SK-N-MC (cell line): Measurements from ENCODE around the gene CACNA1C.

Source experiments
- DNase-seq: peaks from one replicate; pipeline ENCODE4 v3.0.0-alpha.2; 2011; ENCODE audit warnings: low read depth, low spot score
- H3K27ac ChIP-seq: fragments of 200-600 bp; sonication (generic); 2 replicates; pipeline ENCODE4 v1.5.1; 2016; ENCODE audit warnings: mixed run types
- H3K36me3 ChIP-seq: fragments of 200-600 bp; sonication (generic); 2 replicates; pipeline ENCODE4 v1.6.1; 2017; ENCODE audit warnings: antibody characterized with exemption, low read length, mixed read lengths; ENCODE audit not compliant: insufficient read depth
- H3K4me3 ChIP-seq: fragments of 200-600 bp; sonication (generic); 2 replicates; pipeline ENCODE4 v1.5.1; 2016
- H3K9ac ChIP-seq: fragments of 200-600 bp; sonication (generic); 2 replicates; pipeline ENCODE4 v1.8.0; 2017; ENCODE audit warnings: mixed run types, mixed read lengths; ENCODE audit not compliant: insufficient read length
- H3K9me3 ChIP-seq: fragments of 200-600 bp; sonication (generic); 2 replicates; pipeline ENCODE4 v1.6.1; 2017; ENCODE audit warnings: low read depth, mild to moderate bottlenecking, antibody characterized with exemption, low read length, moderate library complexity, mixed read lengths
- EZH2 ChIP-seq: fragments of 200-600 bp; sonication (generic); IDR thresholded peaks from one replicate; pipeline ENCODE4 v1.6.1; 2017; ENCODE audit warnings: antibody characterized with exemption
- FOXP2 ChIP-seq: optimal IDR thresholded peaks from 2 replicates; pipeline ENCODE3; 2011; ENCODE audit warnings: mild to moderate bottlenecking, moderate library complexity; ENCODE audit not compliant: insufficient read depth; ENCODE audit errors: extremely low read length, control extremely low read depth
- POLR2AphosphoS5 ChIP-seq: IDR thresholded peaks from 2 replicates; pipeline ENCODE4 v1.6.1; 2012; ENCODE audit warnings: mild to moderate bottlenecking, low read depth, low read length, borderline replicate concordance

CACNA1C gene

DNA sequence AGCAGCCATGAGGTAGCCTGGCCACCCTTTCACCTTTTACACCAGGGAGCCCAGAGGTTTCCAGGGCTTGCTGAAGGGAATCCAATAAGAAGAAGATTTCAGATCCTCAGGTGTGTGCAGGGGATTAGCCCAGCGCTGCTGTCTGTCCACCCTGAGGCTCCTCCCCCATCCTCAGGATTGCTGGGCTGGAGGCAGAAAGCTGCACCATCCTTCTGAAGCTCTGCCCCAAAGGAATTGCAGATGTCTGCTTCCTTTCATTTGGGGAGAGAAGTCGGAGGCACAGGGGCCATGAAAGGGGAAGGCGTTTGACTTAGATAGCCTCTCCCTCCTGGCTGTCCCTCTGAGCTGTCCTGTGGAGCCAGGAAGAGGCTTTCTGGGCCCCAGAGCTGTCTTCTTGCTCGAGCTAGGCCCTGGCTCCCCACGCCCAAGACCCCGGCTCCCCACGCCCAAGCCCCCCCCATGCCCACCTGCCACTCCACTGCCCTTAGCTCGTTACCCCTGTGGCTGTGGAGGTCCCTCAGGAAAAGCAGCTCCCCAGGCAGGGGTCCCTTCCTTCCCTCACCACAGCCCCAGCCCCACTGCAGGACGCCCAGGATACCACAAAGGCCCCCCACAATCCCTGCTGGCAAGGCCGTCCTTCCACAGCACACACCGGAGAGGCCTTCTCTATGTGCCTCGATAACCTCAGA lies 359.0 kb downstream of the CACNA1C start:
- no peaks in the 10 kb centered on the region for H3K36me3 ChIP-seq
- H3K9me3 ChIP-seq: no peaks in the 10 kb centered on the region
- H3K9ac ChIP-seq: no peak overlapping the region
- DNase-seq: no peak
- no peak for TF ChIP-seq EZH2
- no peak for TF ChIP-seq POLR2AphosphoS5
- no peak for TF ChIP-seq FOXP2
- no peak overlapping the region for H3K4me3 ChIP-seq
- H3K27ac ChIP-seq: no peak overlapping the region

- no peak overlapping the region for H3K4me3 ChIP-seq
- no peaks in the 10 kb centered on the region for H3K9me3 ChIP-seq
- no peaks in the 10 kb centered on the region for H3K36me3 ChIP-seq
- H3K27ac ChIP-seq: no peak overlapping the region
- DNase-seq: no peak
- no peak for TF ChIP-seq FOXP2
- TF ChIP-seq POLR2AphosphoS5: no peak
- no peak for TF ChIP-seq EZH2
- no peak overlapping the region for H3K9ac ChIP-seq
These were observed 359.5 kb downstream of the CACNA1C start for GRCh38 chr12:2412305-2412643.

DNA sequence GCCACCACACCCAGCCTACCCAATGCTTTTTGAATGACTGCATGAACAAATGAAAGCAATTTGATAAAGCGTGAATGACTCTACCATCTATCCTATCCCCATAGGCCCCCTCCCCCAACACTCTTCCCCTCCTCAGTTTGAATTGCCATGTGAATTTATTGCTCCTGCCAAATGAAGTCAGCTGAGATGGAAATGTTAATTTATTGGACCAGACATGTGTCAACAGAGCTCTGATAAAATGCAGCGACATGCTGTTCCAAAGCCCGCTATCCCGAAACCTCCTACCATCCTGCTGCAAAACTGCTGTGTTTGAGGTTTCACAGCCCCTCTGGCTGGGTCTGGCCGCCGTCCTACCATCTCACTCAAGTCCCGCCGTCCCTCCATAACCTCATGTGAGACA lies 360.5 kb downstream of the CACNA1C start:
- H3K9ac ChIP-seq: no peak overlapping the region
- no peak for DNase-seq

GRCh38 chr12:2413999-2414792 lies 361.4 kb downstream of the CACNA1C start:
- H3K9ac ChIP-seq: no peak overlapping the region
- H3K36me3 ChIP-seq: no peaks in the 10 kb centered on the region
- TF ChIP-seq FOXP2: no peak
- H3K27ac ChIP-seq: no peak overlapping the region
- H3K4me3 ChIP-seq: no peak overlapping the region
- no peak for DNase-seq
- H3K9me3 ChIP-seq: no peaks in the 10 kb centered on the region

More for the DNA sequence above, 360.5 kb downstream of the CACNA1C start:
- no peak overlapping the region for H3K4me3 ChIP-seq
- H3K36me3 ChIP-seq: no peaks in the 10 kb centered on the region
- no peaks in the 10 kb centered on the region for H3K9me3 ChIP-seq
- TF ChIP-seq FOXP2: no peak
- no peak for TF ChIP-seq EZH2
- no peak for TF ChIP-seq POLR2AphosphoS5
- H3K27ac ChIP-seq: no peak overlapping the region

- H3K36me3 ChIP-seq: no peaks in the 10 kb centered on the region
- no peak overlapping the region for H3K9ac ChIP-seq
- DNase-seq: no peak
- H3K27ac ChIP-seq: no peak overlapping the region
- no peaks in the 10 kb centered on the region for H3K9me3 ChIP-seq
- H3K4me3 ChIP-seq: no peak overlapping the region
- no peak for TF ChIP-seq EZH2
- no peak for TF ChIP-seq POLR2AphosphoS5
- TF ChIP-seq FOXP2: no peak
These were observed 362.2 kb downstream of the CACNA1C start for GRCh38 chr12:2414810-2415567.

GRCh38 chr12:2415568-2415944 lies 362.8 kb downstream of the CACNA1C start:
- TF ChIP-seq FOXP2 (no peak), EZH2 (no peak), POLR2AphosphoS5 (no peak)
- H3K9ac ChIP-seq: no peak overlapping the region
- no peak overlapping the region for H3K27ac ChIP-seq
- H3K9me3 ChIP-seq: no peaks in the 10 kb centered on the region
- no peak overlapping the region for H3K4me3 ChIP-seq
- no peak for DNase-seq
- no peaks in the 10 kb centered on the region for H3K36me3 ChIP-seq

DNA sequence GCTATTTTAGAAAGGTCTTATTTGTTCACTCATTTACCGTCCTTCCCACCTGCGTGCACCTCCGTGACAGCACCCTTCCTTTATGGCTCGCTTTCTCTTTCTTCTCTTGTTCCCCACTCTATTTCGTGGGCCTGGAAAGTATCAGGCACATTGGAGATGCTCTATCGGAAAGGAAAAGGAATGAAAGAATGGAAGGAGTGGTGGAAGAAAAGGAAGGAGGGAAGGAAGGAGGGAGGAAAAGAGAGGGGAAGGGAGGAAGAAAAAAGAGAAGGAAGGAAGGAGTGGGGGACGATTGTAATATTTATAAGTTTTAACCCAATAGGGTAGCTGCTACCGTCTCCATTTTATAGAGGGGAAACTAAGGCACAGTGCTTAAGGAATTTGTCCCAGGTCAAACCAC lies 363.4 kb downstream of the CACNA1C start:
- Histone ChIP-seq H3K36me3 (no peaks in the 10 kb centered on the region), H3K9me3 (no peaks in the 10 kb centered on the region), H3K9ac (no peak overlapping the region), H3K27ac (no peak overlapping the region), H3K4me3 (no peak overlapping the region)
- DNase-seq: no peak
- TF ChIP-seq FOXP2 (no peak), POLR2AphosphoS5 (no peak), EZH2 (no peak)

DNA sequence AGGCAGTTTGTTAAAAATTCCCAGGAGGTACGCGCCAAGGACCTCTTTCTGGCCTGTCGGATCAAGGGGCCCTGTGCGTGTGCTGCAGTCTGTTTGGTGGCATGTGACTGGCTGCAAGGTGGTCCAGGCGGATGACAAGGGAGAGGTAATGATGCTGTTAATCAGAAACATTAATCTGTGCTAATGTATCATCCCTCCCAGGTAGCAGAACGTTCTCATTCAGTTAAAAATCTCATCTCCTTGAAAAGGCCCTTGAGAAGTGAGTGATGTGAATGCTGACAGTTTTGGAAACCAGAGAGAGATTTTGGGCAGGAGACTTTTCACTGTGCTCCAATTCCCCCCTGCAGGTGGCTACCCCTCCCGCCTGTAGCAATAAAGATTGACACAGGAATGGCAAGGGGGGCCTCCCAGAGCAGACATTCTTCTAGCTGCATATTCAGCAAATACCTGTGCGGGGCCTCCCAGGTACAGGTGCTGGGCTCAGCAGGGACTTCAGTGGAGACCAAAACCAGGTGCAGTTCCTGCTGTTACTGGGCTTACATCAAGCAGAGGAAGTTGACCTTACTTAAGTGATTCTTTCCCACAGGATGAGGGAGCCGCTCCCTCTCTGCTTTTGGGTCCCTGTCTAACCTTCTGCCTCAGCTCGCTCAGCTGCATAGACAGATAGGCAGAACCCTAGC lies 364.8 kb downstream of the CACNA1C start:
- Histone ChIP-seq H3K27ac (no peak overlapping the region), H3K36me3 (no peaks in the 10 kb centered on the region), H3K9ac (no peak overlapping the region), H3K4me3 (no peak overlapping the region), H3K9me3 (no peaks in the 10 kb centered on the region)
- TF ChIP-seq POLR2AphosphoS5 (no peak), FOXP2 (no peak), EZH2 (no peak)
- no peak for DNase-seq
